ENCODE data around the gene IQGAP2.

Gene IQGAP2

DNA sequence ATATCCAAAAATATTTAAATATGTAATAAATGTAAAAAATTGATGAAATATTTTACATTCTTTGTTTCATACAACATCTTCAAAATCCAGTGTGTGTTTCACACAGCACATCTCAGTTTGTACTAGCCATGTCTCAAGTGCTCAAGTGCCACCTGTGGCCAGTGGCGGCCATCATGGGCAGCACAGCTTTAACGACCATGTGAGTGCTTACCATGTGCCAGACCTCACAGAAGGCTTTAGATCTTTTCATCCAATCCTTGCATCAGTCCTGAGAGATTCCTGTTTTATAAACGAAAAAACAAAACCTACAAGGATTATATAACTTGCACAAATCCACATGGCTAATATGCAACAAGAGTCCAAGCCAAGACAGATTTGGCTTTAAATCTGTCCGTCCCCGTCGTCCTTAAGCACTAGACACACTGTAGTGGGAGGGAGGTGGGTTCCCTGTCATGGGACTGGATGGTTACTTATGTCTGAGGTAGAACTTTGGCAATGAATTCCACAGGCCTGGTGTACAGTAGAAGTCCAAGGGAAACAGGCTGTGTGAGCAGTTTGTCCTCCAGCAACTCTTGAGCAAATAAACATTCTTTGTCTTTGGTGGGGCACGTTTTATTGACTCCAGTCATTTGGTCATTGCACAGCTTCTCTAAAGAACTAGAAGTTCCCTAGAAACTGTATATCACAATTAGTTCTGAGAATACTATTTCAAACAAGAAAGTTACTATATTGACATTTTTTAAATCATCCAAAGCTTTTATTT lies 287.8 kb downstream of the IQGAP2 start:
- DNase-seq (ENCODE audit: low read depth): no peak

DNA sequence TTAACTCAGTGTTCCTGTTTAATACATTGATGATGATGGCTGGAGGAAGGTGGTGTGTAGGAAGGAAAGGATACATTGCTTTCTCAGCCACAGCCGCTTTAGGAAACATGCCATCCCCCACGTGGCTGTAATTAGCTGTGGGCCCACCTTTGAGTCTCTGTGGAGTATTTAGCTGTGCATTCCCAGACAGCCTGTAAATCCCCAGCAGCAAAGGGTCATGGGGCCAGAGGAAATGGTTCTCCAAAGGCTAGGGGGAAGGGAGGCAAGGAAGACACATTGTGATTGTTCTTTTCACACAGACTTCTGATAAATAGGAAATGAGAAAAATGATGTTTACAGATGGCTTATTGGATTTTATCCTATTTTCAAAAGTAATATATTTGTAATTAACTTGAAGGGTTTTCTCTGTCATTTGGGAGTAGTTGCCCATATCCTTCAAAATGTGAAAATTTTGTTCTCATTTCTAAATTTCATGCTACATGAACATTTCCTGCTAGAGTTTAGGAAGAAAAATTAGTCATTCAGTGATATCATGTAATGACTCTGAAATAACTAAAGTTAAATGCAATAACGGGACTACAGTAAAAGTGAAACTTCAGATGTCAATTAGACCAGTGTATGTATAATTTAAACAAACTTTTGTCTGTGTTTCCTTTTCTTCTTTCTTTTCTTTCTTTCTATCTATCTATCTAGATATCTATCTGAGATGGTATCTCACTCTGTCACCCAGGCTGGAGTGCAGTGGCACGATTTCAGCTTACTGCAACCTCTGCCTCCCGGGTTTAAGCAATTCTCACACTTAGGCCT lies 288.6 kb downstream of the IQGAP2 start:
- DNase-seq (ENCODE audit: low read depth): no peak

DNA sequence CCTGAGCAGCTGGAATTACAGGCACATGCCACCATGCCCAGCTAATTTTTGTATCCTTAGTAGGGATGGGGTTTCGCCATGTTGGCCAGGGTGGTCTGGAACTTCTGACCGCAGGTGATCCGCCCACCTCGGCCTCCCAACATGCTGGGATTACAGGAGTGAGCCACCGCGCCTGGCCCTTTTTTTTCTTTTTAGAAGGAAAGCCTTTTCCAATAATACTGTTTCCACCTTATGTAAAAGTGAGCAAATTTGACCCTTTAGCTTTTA lies 289.1 kb downstream of the IQGAP2 start:
- DNase-seq (ENCODE audit: low read depth): no peak

DNA sequence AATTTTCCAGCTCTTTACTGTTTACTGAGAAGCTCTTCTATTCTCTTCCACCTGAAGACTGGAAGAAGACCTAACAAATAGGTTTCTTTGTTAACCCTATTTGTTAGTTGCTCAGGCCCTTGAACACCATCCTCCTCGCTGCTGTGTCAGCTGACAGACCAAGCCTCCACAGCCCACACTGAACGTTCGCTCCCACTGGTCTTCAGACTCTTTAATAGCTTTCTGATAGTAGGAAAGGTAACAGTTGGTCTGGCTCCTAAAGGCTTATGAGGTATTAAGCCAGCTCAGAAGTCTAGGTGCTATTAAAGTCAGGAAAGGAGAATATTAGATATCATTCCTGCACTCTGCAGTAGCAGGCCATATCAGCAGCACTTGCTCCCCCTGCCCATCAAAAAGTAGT lies 289.6 kb downstream of the IQGAP2 start:
- no peak for DNase-seq (ENCODE audit: low read depth)

DNA sequence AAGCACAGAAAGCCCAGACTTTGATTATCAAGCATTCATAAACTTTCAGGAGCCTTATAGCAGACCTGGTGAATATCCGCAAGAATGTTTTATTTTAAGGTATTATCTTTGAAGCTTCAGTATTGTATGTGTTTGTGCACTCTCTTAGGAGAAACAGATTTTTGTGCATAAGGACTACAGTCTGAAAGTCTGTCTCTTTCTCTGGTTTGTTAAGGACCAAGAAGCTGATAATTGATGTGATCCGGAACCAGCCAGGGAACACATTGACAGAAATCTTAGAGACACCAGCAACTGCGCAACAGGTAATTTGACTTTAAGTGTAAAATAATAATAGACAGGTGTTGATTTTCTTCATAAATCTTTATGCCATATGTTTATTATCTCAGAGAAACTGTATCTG lies 290.1 kb downstream of the IQGAP2 start:
- DNase-seq (ENCODE audit: low read depth): no peak

DNA sequence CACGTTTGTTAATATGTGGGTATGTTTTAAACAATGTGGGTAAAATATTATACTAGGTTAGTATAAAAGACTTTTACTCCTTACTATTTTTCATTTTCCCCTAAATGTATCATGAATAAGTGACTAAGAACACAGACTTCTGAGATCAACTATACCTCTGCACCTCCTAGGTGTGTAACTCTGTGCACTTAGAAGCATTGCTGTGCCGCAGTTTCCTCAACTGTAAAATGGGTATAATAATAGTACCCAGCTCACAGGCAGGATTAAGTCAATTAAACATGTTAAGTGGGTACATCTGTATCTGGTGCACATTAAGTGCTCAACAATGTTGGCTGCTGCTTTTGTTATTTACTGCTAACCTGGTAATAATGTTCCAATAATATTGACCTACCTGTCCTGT lies 291.2 kb downstream of the IQGAP2 start:
- no peak for DNase-seq (ENCODE audit: low read depth)

DNA sequence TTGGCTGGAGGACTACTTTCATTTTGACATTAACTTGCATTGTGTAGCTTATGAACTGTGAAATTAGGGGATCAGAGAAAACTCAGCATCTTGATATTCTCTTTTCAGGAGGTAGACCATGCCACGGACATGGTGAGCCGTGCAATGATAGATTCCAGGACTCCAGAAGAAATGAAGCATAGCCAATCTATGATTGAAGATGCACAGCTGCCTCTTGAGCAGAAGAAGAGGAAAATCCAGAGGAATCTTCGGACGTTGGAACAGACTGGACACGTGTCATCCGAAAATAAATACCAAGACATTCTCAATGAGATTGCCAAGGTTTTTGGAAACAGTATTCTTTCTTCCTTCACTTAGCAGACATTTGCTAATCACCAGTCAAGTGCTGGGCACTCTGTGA lies 292.3 kb downstream of the IQGAP2 start:
- no peak for DNase-seq (ENCODE audit: low read depth)

DNA sequence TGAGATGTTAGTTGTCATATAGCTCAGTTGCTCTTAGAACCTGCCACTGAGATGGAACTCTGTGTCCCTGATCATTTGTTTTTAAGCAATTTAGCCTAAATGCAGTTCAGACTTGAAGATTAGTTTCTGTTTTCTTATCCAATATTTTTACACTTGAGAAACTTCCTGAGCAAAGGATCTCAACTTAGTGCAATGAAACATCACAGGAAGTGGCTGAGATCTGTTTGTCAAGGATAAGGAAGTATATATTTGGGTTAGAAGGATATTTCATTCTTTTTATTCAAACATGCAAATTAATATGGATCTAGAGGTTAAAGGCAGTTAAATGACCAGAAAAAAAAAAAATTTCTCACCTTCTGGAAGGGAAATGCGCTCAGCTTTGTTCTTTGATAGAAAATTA lies 293.2 kb downstream of the IQGAP2 start:
- no peak for DNase-seq (ENCODE audit: low read depth)

DNA sequence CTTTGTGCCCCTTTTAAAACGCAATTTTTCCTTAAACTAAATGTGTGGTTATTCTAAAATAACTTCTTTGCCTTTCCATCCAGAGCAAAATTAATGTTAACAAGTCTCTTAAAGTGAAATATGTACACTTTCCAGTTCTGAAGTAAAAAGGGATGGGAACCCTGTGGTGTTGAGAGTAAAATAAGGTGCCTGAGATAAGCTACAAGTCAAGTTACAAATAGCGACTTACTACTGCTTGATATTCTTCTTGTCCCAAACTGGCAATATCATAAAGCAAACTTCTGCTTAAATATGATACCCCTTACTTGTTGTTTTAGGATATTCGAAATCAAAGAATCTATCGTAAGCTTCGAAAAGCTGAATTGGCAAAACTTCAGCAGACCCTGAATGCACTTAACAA lies 294.6 kb downstream of the IQGAP2 start:
- no peak for DNase-seq (ENCODE audit: low read depth)

DNA sequence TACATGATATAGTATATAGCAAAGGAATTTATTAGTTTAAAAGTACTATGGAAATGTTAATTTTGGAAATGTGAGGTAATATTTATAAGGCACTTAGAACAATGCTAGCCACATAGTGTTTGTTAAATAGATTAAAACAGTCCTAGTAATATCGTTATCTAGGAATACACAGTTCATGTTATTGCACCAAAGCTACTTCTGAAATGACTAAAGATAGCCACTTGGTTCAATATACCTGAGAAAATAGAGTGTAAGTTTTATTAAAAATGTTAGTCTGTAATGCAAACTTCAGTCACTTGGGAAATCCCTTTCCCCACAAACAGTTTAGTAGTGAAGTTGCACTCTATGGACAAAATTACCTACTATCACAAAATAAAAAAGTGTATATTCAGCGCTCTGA lies 297.5 kb downstream of the IQGAP2 start:
- DNase-seq (ENCODE audit: low read depth): no peak

DNA sequence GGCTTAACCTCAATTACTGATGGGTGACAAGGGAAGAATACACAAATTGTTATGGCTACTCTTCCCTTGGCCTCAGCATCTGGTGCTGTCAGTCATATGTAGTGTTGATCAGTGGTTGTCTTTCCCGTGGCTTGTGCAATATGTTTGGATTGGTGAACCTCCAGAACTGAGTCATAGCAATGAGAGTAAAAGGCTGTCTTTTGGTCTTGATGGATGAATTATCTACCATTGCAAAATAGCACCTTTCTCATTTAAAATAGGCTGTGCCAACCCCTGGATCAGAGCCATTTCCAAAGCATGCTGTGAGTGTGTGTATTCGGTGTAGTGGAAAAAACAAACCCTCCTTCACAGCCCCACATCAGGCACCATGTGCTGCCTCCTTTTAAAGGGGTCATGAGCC lies 298.2 kb downstream of the IQGAP2 start:
- DNase-seq (ENCODE audit: low read depth): no peak

DNA sequence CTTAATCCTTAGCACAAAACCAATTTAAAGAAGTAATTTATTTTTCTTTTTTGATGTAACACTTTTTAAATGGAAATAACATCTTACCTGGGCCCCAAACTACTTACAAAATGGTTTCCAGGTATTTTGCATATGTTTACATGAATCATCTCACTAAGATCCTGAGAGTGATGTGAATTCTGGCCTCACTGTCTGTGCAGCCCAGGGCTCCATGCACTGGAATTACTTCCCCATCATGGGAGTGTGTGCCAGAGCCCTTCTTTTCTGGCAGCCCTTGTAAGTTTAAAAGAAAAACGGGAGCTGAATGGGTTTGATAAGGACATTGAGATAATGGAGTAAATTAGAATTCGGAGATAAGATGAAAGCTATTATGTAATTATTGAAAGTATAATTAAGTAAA lies 300.6 kb downstream of the IQGAP2 start:
- no peak for DNase-seq (ENCODE audit: low read depth)

DNA sequence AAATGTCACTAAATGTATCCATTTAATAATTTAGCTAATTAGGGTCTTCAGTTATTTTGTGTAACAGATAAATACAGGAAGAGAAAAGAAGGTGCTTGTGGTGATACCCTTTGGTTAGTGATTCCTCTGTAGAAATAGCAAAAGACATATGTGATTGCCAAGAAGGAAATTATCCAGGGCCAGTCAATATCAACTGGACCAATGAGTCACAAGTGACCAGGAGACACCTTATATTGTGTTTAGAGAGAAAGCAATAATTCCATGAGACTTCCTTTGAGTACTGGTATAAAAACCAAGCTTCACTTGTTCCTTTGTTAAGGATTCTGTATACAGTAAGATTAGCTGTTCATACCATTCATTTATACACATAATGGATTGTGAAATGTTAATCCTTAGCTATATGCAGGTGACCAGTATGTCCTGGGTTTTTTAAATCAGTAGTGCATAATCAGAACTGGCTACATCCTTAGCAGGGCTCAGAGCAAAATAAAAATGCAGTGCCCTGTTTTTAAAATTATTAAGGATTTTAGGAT lies 301.1 kb downstream of the IQGAP2 start:
- DNase-seq (ENCODE audit: low read depth): no peak

DNA sequence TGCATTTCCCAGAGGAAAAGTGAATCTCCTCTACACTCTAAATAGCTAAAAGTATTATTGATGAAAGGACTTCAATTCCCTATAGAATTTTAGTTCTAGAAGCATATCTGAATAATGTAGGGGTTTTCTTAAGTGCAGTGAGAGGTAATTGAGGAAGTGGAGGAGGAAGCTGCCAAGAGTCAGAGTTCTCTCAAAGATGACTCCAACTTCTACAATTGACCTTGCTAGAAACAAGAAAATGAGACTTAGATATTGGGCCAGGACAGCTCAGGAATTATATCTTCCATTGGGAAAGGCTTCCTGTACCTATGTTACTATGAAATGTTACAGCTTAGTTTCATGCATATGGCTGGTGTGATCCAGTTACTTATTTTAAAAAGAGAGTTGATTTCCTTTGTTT lies 302.5 kb downstream of the IQGAP2 start:
- DNase-seq (ENCODE audit: low read depth): no peak

DNA sequence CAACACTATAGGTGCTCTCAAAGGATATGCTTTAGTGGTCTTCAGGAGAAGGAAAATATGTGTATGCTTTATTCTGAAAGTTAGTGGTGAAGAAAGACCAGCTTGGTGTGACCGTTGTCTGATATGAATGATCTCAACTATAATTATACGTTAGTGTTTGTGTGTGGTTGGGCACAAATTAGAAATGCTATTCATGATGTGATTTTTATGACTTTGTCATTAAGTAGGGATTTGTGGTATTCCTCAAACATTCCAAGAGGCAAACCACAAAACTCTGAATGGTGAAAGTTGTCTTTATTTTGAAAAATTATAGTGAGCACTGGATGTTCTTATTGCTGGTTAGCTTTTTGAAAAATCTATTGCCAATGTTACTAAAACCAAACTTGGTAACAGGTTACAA lies 306.7 kb downstream of the IQGAP2 start:
- no peak for DNase-seq (ENCODE audit: low read depth)

DNA sequence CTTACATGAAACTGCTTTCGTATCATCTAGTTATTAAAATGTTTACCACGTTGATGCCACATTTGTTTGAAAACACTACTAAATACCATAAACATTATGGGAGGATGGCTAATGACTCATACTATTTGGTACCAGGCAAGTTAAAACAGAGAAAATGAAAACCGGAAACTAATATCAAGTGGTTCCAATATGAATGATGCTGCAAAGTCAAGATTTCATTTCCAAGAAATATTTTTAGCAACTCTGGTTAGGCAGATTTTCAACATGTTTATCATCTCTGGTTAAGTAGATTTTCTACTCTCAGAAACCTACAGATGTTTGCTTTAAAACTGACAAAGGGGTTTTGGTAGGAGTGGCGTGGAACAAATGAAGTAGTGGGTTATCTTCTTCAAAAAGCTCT lies 307.9 kb downstream of the IQGAP2 start:
- no peak for DNase-seq (ENCODE audit: low read depth)

DNA sequence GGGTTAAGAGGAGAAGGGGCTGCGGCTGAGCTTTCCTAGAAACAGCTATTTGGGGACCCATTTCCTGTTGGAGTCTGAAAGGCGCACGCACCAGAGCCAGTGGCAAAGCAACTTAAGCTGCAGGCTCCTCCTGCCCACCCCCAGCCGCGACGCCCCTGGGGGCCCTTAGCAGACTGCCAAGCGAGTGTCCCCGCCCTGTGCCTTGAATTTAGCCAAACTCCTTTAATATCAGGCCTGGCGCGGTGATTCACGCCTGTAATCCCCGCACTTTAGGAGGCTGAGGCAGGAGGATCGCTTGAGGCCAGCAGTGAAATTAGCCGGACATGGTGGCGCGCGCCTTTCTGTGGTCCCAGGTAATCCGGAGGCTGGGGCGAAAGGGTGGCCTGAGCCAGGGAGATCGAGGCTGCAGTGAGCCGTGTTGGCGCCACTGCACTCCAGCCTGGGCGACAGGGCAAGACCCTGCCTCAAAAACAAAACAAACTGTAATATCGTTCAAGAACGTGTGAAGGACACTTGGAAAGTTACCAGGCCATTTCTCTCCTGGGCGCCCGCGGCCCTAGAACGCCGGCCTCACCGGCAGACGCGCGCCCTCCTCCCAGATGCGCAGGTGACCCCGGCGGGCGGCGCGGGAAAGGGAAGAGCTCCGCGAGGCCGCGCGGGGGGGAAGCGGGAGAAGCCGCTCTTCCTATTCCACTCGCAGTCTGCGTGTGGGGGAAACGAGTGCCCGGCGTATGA lies 311.8 kb downstream of the IQGAP2 start:
- DNase-seq (ENCODE audit: low read depth): no peak

DNA sequence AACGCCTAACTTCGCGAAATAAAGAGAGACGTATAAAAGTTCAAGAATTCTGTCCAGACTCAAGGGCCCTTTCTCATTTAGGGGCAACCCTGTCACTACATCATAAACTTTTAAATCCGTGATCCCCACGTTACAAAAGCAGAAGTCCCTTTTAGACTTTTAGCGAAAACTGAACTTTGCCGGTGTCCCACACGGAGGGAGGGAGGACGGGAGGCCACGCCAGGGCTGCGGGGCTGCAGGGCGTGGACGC lies 312.3 kb downstream of the IQGAP2 start:
- no peak for DNase-seq (ENCODE audit: low read depth)

DNA sequence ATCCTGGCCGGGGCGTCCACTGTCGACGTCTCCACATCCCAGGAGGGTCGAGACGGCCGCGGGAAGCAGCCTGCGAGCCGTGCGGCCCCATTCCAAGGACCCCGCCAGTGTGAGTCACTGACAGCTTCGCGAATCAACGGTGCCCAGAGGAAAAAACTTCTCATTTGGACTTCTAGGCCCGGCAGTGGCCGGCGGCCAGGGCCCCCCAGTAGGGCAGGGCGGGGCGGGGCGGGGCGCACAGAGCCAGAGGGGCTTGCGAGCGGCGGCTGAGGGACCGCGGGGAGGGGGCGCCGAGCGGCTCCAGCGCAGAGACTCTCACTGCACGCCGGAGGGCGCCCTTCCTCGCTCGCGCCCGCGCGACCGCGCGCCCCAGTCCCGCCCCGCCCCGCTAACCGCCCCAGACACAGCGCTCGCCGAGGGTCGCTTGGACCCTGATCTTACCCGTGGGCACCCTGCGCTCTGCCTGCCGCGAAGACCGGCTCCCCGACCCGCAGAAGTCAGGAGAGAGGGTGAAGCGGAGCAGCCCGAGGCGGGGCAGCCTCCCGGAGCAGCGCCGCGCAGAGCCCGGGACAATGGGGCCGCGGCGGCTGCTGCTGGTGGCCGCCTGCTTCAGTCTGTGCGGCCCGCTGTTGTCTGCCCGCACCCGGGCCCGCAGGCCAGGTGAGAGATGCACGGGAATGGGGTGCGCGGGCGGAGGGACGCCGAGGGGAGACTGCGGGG lies 312.8 kb downstream of the IQGAP2 start, which contains the start of gene F2R:
Gene F2R (plus strand): TSS at position 391 of the 720 bp plus-strand sequence. CDS start 182 bp downstream, at position 573.
- no peak for DNase-seq (ENCODE audit: low read depth)

DNA sequence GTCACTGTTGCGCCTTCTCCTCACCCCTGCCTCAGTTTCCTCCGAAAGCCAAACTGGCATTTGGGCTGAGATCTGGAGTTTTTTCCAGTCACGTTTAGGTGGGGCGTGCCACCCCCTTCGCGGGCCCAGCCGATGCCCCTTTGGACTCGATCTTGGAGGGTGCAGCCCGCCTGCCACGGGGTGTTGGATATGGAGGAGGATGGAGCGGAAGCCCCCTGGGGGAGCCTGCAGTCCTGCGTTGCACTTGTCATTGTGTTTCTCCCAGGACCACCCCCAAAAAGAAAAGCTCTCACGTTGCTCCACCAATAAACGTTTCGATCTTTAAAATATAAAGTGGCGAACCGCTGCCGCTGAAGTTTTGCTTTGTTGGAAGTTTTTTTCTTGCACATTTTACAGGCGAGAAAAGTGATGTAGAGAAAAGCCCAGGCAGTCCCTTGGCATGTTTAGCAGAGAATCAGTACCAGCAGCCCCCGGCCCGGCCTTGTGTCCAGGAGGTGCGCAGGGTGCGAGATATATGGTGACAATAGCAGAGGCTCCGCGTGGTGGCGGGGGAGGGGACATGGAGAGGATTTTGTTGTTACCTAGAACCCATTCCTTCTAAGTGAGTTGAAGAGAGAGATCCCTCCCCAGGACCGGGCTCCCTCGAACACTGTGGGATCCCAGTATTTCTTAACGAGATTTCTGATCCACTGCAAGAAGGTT lies 313.5 kb downstream of the IQGAP2 start:
- DNase-seq (ENCODE audit: low read depth): no peak

DNA sequence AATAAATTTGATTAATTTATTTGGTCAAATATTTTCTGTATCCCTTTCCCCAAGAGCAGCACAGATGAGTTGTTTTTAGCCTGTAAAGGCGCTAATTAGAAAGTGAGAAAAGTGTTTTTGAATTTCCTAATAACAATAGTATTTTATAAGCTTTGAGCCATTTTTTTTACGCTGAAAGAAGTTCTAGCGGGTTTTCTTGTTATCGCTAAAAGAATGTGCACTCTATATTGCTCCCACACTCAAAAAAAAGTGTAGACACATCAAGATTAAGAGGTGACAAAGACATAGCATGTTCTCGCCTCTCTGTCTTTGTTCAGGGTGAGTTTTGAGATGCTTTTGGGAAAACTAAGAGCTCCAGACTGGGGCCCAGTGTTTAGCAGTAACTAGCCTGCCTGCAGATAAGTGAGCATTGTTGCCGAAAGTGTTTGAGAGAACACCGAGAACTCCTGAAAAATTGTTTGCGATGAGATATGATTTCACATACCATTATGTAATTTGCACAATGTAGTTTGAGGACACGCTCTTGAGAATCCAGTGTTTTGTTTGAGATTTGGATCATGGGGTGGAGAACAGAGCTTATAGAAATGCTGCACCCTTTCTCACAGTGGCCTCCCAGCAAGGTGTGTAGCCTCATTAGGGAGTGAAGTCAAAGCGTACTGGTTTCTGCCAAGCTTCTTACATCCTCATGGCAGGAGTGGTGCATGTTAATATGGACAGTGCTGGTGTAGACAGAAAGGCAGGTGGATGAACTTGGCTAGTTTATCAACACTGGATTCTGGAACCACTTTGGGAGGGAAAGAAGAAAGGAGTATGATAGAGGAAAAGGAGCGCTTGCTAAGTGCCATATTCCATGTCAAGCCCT lies 314.4 kb downstream of the IQGAP2 start:
- no peak for DNase-seq (ENCODE audit: low read depth)
